A549 (cell line): ENCODE measurements around the gene ZBTB20. TPM values are rescaled to one million over a fixed set of nuclear protein-coding genes. Genes with fewer than 3 reads are reported as not detected.

Experiments used
- ATAC-seq, 2 experiments: fragments of 200-7000 bp in 1 of 2; fragments of >200 bp in 1 of 2; cut with Nextera tagmentation in 1 of 2; cut with Tn5 transposase in 1 of 2; 3 replicates each; pipeline versions ENCODE4 v1.8.0 to v1.9.1; 2018 to 2020; ENCODE audit warnings: mild to moderate bottlenecking in 1 of 2, moderate library complexity in 1 of 2
- CTCF ChIA-PET: fragments of 300-600 bp; sonication (Branson Sonifier 250); formaldehyde crosslinking; extraction: SDS; loops from one replicate; lab custom pipeline; 2021; ENCODE audit warnings: antibody characterized with exemption, inconsistent platforms; lab: Yijun Ruan, JAX
- POLR2A ChIA-PET: fragments of 350-600 bp; formaldehyde crosslinking; extraction: SDS; loops from one replicate; lab custom pipeline; 2021; ENCODE audit warnings: antibody characterized with exemption, inconsistent platforms; lab: Yijun Ruan, JAX
- DNase-seq, 2 experiments: peaks; one replicate each; pipeline versions ENCODE4 v3.0.0 to v3.0.0-alpha.2; 2011 to 2016; ENCODE audit warnings: low read depth in 1 of 2, low spot score in 1 of 2
- FAIRE-seq: peaks from 2 replicates; lab custom pipeline; 2011; peaks lifted over from hg19 to GRCh38; lab: Jason Lieb, UNC
- H3K27ac ChIP-seq, 2 experiments: fragments of >200 bp; sonication (Bioruptor Twin); formaldehyde crosslinking; 3 replicates each; pipeline ENCODE4 v1.5.1; 2016 to 2017
- H3K4me1 ChIP-seq: fragments of >200 bp; sonication (Bioruptor Twin); formaldehyde crosslinking; 3 replicates; pipeline ENCODE4 v1.6.1; 2016
- H3K4me2 ChIP-seq: fragments of >200 bp; sonication (Bioruptor Twin); formaldehyde crosslinking; 3 replicates; pipeline ENCODE4 v1.6.1; 2016
- H3K4me3 ChIP-seq: fragments of >200 bp; sonication (Bioruptor Twin); formaldehyde crosslinking; 3 replicates; pipeline ENCODE4 v1.5.1; 2016
- H3K9me3 ChIP-seq: fragments of >200 bp; sonication (Bioruptor Twin); formaldehyde crosslinking; 3 replicates; pipeline ENCODE4 v1.6.1; 2016
- CBX2 ChIP-seq: fragments of 200-600 bp; sonication (generic); IDR thresholded peaks from 2 replicates; pipeline ENCODE4 v1.6.1; 2016; ENCODE audit warnings: low read depth, mild to moderate bottlenecking, borderline replicate concordance
- CBX8 ChIP-seq: fragments of 200-600 bp; sonication (generic); IDR thresholded peaks from 2 replicates; pipeline ENCODE4 v1.6.1; 2016
- CEBPB ChIP-seq, 2 experiments: fragments of >200 bp in 1 of 2; sonication (Bioruptor Twin) in 1 of 2; formaldehyde crosslinking in 1 of 2; IDR thresholded peaks; 2 replicates each; pipeline ENCODE4 v1.6.1; 2012 to 2016
- CHD2 ChIP-seq: fragments of 150-350 bp; IDR thresholded peaks from 2 replicates; pipeline ENCODE4 v1.6.1; 2014; ENCODE audit warnings: low read length; ENCODE audit not compliant: partially characterized antibody
- FOSB ChIP-seq: fragments of 250-450 bp; sonication (Bioruptor Pico); IDR thresholded peaks from 2 replicates; pipeline ENCODE4 v1.5.0; 2020; ENCODE audit warnings: mild to moderate bottlenecking, moderate library complexity
- FOSL2 ChIP-seq, 2 experiments: fragments of 450-650 bp in 1 of 2; fragments of >200 bp in 1 of 2; sonication (Bioruptor Twin) in 1 of 2; formaldehyde crosslinking; IDR thresholded peaks; 2 replicates each; pipeline versions ENCODE4 v1.5.0 to v1.6.1; 2016 to 2020; ENCODE audit warnings: mild to moderate bottlenecking in 1 of 2, moderate library complexity in 1 of 2
- HOXB5 ChIP-seq: fragments of 250-450 bp; sonication (Bioruptor Pico); IDR thresholded peaks from 2 replicates; pipeline ENCODE4 v1.5.0; 2020; ENCODE audit warnings: mild to moderate bottlenecking, moderate library complexity
- JUNB ChIP-seq: fragments of >200 bp; sonication (Bioruptor Twin); formaldehyde crosslinking; IDR thresholded peaks from 2 replicates; pipeline ENCODE4 v1.6.1; 2016
- KDM1A ChIP-seq: fragments of 200-600 bp; sonication (generic); IDR thresholded peaks from 2 replicates; pipeline ENCODE4 v1.6.1; 2016; ENCODE audit warnings: low read depth, mild to moderate bottlenecking
- POLR2A ChIP-seq: IDR thresholded peaks from 2 replicates; pipeline ENCODE4 v1.6.1; 2012; ENCODE audit warnings: mild to moderate bottlenecking, low read length
- REST ChIP-seq: fragments of 200-600 bp; sonication (generic); IDR thresholded peaks from 2 replicates; pipeline ENCODE4 v1.6.1; 2016; ENCODE audit warnings: antibody characterized with exemption, mild to moderate bottlenecking, moderate library complexity
- SMC3 ChIP-seq: fragments of >200 bp; sonication (Bioruptor Twin); formaldehyde crosslinking; IDR thresholded peaks from 3 replicates; pipeline ENCODE4 v1.6.1; 2018; ENCODE audit warnings: inconsistent platforms
- TFCP2L1 ChIP-seq: fragments of 250-450 bp; sonication (Bioruptor Pico); IDR thresholded peaks from 2 replicates; pipeline ENCODE4 v1.5.0; 2021; ENCODE audit warnings: mild to moderate bottlenecking
- USF2 ChIP-seq: fragments of 450-650 bp; IDR thresholded peaks from 2 replicates; pipeline ENCODE4 v1.6.1; 2014; ENCODE audit warnings: antibody characterized with exemption
- WGBS: methylation state at CpG from one replicate; pipeline ENCODE4 v1.1.6; 2017; ENCODE audit errors: missing lambda C conversion rate; 5-methylcytosine and 5-hydroxymethylcytosine counted together
- polyA plus RNA-seq, 4 experiments: library from polyadenylated mRNA; depleted of rRNA in 3 of 4; stranded (reverse); fragments of >200 nt; fragmentation: RNase III in 1 of 4; extraction: RNeasy Plus Mini Kit Qiagen cat#74134 plus additional on column Dnase treatment in 1 of 4; gene quantifications; 2 replicates in 3 of 4; 3 replicates in 1 of 4; pipeline ENCODE4 v1.2.3, GENCODE V29; 2011 to 2017
- TF ChIP-seq, protein P1 (sequence below): IDR thresholded peaks from 2 replicates; pipeline ENCODE4 v1.6.1; 2012
- TF ChIP-seq, protein P2 (sequence below): IDR thresholded peaks from 2 replicates; pipeline ENCODE4 v1.6.1; 2012; ENCODE audit warnings: low read depth, borderline replicate concordance
- TF ChIP-seq, protein P3 (sequence below): fragments of >200 bp; sonication (Bioruptor Twin); formaldehyde crosslinking; IDR thresholded peaks from 2 replicates; pipeline ENCODE4 v1.6.1; 2016
- TF ChIP-seq, protein P4 (sequence below): fragments of 250-450 bp; sonication (Bioruptor Pico); IDR thresholded peaks from 2 replicates; pipeline ENCODE4 v1.5.0; 2020; ENCODE audit warnings: low read depth, mild to moderate bottlenecking, moderate library complexity
- TF ChIP-seq, protein P5 (sequence below): fragments of 250-450 bp; sonication (Bioruptor Pico); IDR thresholded peaks from 2 replicates; pipeline ENCODE4 v1.5.0; 2021; ENCODE audit warnings: mild to moderate bottlenecking, moderate library complexity, borderline replicate concordance

Gene ZBTB20
- polyA plus RNA-seq, 2 of the 4 experiments (the other 2 are of a cell fraction), result 0.85 to 5.0 TPM

DNA sequence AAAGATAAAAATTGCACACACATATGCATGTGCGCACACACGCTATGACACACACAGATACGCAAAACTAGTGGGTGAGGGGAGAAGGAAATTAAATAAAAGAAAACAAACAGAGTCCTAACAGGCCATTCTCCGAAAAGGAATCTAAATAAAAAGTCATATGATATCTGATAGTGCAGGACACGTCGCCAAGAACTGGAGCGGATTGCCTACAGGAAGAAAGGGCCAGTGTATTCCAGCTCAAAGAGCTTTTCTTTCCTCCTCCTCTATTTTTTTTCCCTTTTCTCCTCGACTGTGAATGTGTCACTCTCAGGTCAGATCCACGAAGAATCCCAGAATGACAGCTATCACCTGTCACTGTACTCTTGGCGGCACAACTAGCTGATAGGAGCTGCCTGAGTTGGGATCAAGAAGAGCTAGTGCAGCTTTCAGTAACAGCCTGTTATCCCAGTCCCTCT is 695.5 kb downstream of the ZBTB20 start:
- CTCF ChIA-PET, result interaction anchor here (1.8 kb wide), 1 partner anchor 33 kb away, joined by 5 read pairs; no protein-coding TSS in a partner anchor
- peaks cover 8% of the 10 kb centered on the region for H3K4me1 ChIP-seq

DNA sequence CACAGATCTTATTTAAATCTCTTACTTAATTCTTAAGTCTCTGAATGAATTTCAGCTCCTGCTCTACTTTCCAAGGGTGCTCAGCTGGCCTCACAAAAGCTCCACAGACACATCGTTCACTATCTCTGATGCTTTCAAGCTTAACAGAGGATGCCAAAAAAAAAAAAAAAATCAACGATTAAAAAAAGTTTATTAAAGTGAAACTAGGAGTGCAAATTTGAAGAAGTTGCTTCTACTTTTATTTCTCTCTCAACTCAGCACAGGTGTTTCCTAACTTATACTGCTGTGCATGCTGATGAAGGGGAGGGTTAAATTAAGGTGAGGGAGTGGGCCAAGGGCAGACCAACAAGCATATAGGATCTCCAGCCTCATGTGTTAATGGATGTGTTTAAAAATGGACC is 696.0 kb downstream of the ZBTB20 start:
- Histone ChIP-seq H3K4me3 (no peak overlapping the region), H3K9me3 (no peaks in the 10 kb centered on the region), H3K4me2 (no peak overlapping the region), H3K27ac (no peak overlapping the region), H3K4me1 (peaks cover 8% of the 10 kb centered on the region)
- ChIA-PET CTCF (interaction anchor here (1.8 kb wide), 1 partner anchor 32 kb away, joined by 5 read pairs; no protein-coding TSS in a partner anchor), POLR2A (no interaction called here)
- FAIRE-seq (no peak), DNase-seq (no peak), ATAC-seq (no peak)
- 68% methylated on average over 2 of the region's 2 CpGs for WGBS
- TF ChIP-seq HOXB5 (CRISPR knock-in tag), result no peak

More for the DNA sequence above, 695.5 kb downstream of the ZBTB20 start:
- TF ChIP-seq CBX2, result no peak
- DNase-seq, result no peak
- FAIRE-seq, result no peak
- Histone ChIP-seq H3K4me3 (no peak overlapping the region), H3K4me2 (no peak overlapping the region), H3K9me3 (no peaks in the 10 kb centered on the region), H3K27ac (no peak overlapping the region)
- POLR2A ChIA-PET, result no interaction called here
- 70% methylated on average over 10 of the region's 10 CpGs for WGBS
- no peak for ATAC-seq

GRCh38 chr3:114450008-114450596 is 697.0 kb downstream of the ZBTB20 start:
- FAIRE-seq (no peak), ATAC-seq (no peak), DNase-seq (no peak)
- CTCF ChIA-PET, result no interaction called here
- Histone ChIP-seq H3K4me1 (peaks cover 8% of the 10 kb centered on the region), H3K27ac (no peak overlapping the region), H3K4me2 (no peak overlapping the region), H3K9me3 (no peaks in the 10 kb centered on the region), H3K4me3 (no peak overlapping the region)
- POLR2A ChIA-PET, result no interaction called here
- TF ChIP-seq, protein P1, sequence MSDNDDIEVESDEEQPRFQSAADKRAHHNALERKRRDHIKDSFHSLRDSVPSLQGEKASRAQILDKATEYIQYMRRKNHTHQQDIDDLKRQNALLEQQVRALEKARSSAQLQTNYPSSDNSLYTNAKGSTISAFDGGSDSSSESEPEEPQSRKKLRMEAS, result no peak
- TF ChIP-seq TFCP2L1 (no peak), CBX8 (no peak), CEBPB (IDR thresholded peaks at IDR 0.05) (no peak)
- WGBS, result 91% methylated on average over 7 of the region's 7 CpGs

DNA sequence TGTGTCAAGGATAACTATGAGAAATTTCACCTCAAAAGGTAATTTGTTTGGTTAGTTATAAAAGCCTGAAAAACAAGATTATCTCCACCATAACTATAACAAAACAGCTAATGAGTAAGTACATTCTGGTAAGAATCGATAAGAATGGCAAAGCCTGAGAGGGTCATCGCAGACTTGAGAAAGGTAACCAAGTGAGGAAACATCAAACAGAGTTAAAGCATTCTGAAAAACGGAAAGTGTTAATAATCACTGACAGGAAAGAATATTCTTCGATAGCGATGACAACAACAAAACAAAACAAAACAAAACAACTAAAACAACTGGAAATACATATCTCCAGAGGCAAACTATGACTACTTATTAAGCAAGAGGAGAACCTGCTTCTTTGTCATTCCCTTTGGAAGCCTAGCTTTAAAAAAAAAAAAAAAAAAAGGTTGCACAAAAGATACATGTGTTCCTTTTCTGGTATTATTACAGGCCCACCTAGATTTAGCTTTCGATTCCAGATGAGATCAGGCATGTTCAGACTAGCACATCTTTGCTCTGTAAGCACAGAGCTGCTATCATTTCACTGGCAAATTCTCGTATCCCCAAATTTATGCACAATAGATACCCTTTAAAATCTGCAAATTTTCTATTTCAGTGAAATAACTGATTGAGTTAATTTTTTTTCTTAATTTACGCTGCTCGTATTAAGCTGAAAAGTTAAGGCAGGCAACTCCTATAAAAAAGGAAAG is 697.6 kb downstream of the ZBTB20 start:
- CTCF ChIA-PET, result no interaction called here
- DNase-seq (no peak), FAIRE-seq (peak; percentile 43), ATAC-seq (no peak)
- POLR2A ChIA-PET, result interaction anchor here (0.6 kb wide), 1 partner anchor 525 kb away, joined by 4 read pairs; no protein-coding TSS in a partner anchor
- Histone ChIP-seq H3K4me3 (no peak overlapping the region), H3K9me3 (no peaks in the 10 kb centered on the region), H3K4me2 (no peak overlapping the region), H3K4me1 (peaks cover 8% of the 10 kb centered on the region), H3K27ac (no peak overlapping the region)
- WGBS, result 87% methylated on average over 9 of the region's 9 CpGs
- TF ChIP-seq FOSL2 (IDR thresholded peaks at IDR 0.05), result no peak
- TF ChIP-seq FOSL2 (CRISPR knock-in tag; IDR thresholded peaks at IDR 0.05), result no peak
- TF ChIP-seq POLR2A, result no peak
- no peak for TF ChIP-seq CHD2
- TF ChIP-seq JUNB, result no peak
- no peak for TF ChIP-seq CBX8
- TF ChIP-seq, protein P2, sequence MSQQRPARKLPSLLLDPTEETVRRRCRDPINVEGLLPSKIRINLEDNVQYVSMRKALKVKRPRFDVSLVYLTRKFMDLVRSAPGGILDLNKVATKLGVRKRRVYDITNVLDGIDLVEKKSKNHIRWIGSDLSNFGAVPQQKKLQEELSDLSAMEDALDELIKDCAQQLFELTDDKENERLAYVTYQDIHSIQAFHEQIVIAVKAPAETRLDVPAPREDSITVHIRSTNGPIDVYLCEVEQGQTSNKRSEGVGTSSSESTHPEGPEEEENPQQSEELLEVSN, result no peak
- TF ChIP-seq, protein P1, result no peak
- no peak for TF ChIP-seq USF2
- no peak for TF ChIP-seq FOSB
- TF ChIP-seq REST, result no peak
- TF ChIP-seq, protein P3, sequence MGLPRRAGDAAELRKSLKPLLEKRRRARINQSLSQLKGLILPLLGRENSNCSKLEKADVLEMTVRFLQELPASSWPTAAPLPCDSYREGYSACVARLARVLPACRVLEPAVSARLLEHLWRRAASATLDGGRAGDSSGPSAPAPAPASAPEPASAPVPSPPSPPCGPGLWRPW, result no peak
- no peak for TF ChIP-seq KDM1A
- TF ChIP-seq SMC3, result no peak
- TF ChIP-seq, protein P4, sequence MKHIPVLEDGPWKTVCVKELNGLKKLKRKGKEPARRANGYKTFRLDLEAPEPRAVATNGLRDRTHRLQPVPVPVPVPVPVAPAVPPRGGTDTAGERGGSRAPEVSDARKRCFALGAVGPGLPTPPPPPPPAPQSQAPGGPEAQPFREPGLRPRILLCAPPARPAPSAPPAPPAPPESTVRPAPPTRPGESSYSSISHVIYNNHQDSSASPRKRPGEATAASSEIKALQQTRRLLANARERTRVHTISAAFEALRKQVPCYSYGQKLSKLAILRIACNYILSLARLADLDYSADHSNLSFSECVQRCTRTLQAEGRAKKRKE, result no peak
- TF ChIP-seq, protein P5, sequence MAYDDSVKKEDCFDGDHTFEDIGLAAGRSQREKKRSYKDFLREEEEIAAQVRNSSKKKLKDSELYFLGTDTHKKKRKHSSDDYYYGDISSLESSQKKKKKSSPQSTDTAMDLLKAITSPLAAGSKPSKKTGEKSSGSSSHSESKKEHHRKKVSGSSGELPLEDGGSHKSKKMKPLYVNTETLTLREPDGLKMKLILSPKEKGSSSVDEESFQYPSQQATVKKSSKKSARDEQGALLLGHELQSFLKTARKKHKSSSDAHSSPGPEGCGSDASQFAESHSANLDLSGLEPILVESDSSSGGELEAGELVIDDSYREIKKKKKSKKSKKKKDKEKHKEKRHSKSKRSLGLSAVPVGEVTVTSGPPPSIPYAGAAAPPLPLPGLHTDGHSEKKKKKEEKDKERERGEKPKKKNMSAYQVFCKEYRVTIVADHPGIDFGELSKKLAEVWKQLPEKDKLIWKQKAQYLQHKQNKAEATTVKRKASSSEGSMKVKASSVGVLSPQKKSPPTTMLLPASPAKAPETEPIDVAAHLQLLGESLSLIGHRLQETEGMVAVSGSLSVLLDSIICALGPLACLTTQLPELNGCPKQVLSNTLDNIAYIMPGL (CRISPR knock-in tag), result no peak
